SKM-1 (cell line): ENCODE results near the gene DLX4.

Experiments used
- DNase-seq: peaks from one replicate; lab custom pipeline; 2025; ENCODE audit not compliant: unreplicated experiment; lab: John Stamatoyannopoulos, UW

The DLX4 gene

GRCh38 chr17:49969134-49969759 is at the start of gene DLX4:
DLX4 (plus strand) TSS chr17:49969190; CDS start chr17:49969469, 279 bp downstream.
- no peak for DNase-seq

GRCh38 chr17:49920030-49920769 is 48.8 kb upstream of the DLX4 start:
- DNase-seq: no peak

GRCh38 chr17:49922095-49922494 is 46.9 kb upstream of the DLX4 start:
- no peak for DNase-seq

- DNase-seq: no peak
Measured at GRCh38 chr17:49924116-49924515, 44.9 kb upstream of the DLX4 start.

- no peak for DNase-seq
Measured at GRCh38 chr17:49924589-49924988, 44.4 kb upstream of the DLX4 start.

GRCh38 chr17:49925921-49926320 is 43.1 kb upstream of the DLX4 start:
- no peak for DNase-seq

- DNase-seq: no peak
Measured at GRCh38 chr17:49926886-49927285, 42.1 kb upstream of the DLX4 start.

GRCh38 chr17:49928126-49928800 is 40.7 kb upstream of the DLX4 start:
- DNase-seq: no peak

GRCh38 chr17:49928837-49929475 is 40.0 kb upstream of the DLX4 start:
- DNase-seq: no peak

GRCh38 chr17:49930880-49931279 is 38.1 kb upstream of the DLX4 start:
- DNase-seq: no peak

GRCh38 chr17:49931416-49932137 is 37.4 kb upstream of the DLX4 start:
- no peak for DNase-seq

GRCh38 chr17:49932138-49932723 is 36.8 kb upstream of the DLX4 start:
- DNase-seq: no peak

GRCh38 chr17:49932901-49933300 is 36.1 kb upstream of the DLX4 start:
- DNase-seq: no peak

- DNase-seq: no peak
Measured at GRCh38 chr17:49935526-49936210, 33.3 kb upstream of the DLX4 start.

GRCh38 chr17:49936386-49936785 is 32.6 kb upstream of the DLX4 start:
- no peak for DNase-seq

- DNase-seq: peak; percentile 63
Measured at GRCh38 chr17:49939318-49939717, 29.7 kb upstream of the DLX4 start.

GRCh38 chr17:49941427-49941826 is 27.6 kb upstream of the DLX4 start:
- no peak for DNase-seq

- DNase-seq: no peak
Measured at GRCh38 chr17:49942947-49943346, 26.0 kb upstream of the DLX4 start.

GRCh38 chr17:49944273-49944870 is 24.6 kb upstream of the DLX4 start:
- DNase-seq: no peak

GRCh38 chr17:49946208-49946607 is 22.8 kb upstream of the DLX4 start:
- DNase-seq: no peak
